ENCODE data around the gene SERTAD1. TPM values are rescaled to one million over a fixed set of nuclear protein-coding genes. Genes with fewer than 3 reads are reported as not detected.
"Not testable (repeated sequence)": the region's sequence is repeated elsewhere in the genome, so short reads cannot be mapped to it uniquely, and the experiment has no call there.

SERTAD1 gene
- total and polyA plus RNA-seq, 12 donors = 6.3 to 35.8 (median 9.4) TPM

GRCh38 chr19:40465557-40466218, 39.9 kb upstream of the SERTAD1 start, which contains the start of gene BLVRB:
Gene BLVRB, minus strand, starts transcription at chr19:40465745. Its CDS starts 57 bp downstream, at chr19:40465688.
- peak within 1 kb of the TSS; percentile 70 to 94 (median 86) for H3K27ac ChIP-seq
- no peaks in the 10 kb centered on the region for H3K36me3 ChIP-seq
- H3K4me1 ChIP-seq = peaks cover 6 to 50% (median 26%) of the 10 kb centered on the region in 9 donors
- ATAC-seq = peak; percentile 94 to 98 (median 97)
- peaks cover 0 to 26% (median 0%) of the 10 kb centered on the region in 7 donors for H3K27me3 ChIP-seq
- TF ChIP-seq CTCF (IDR thresholded peaks at IDR 0.05) = no peak
- H3K4me3 ChIP-seq = peak within 1 kb of the TSS; percentile 49 to 97 (median 74)
- WGBS, 2 donors = 0 to 1% methylated on average over 54 of the region's 54 CpGs
- peak; percentile 99 to 100 for DNase-seq
- intact Hi-C loops (cut with DNase I) = loop anchor here in 7 of 10 donors (1.0 to 10.0 kb wide), 12 partner anchors 21 to 169 kb away; partner anchors contain the start of genes SERTAD3 (in 2 of the 7) and LTBP4 (in 1 of the 7)
- H3K9me3 ChIP-seq = no peaks in the 10 kb centered on the region

GRCh38 chr19:40465025-40465556, 39.3 kb upstream of the SERTAD1 start:
- WGBS, 2 donors = 13 to 15% methylated on average over 11 of the region's 11 CpGs
- no peak for TF ChIP-seq CTCF (IDR thresholded peaks at IDR 0.05)
- Histone ChIP-seq H3K27me3 (peaks cover 0 to 26% (median 0%) of the 10 kb centered on the region in 7 donors), H3K9me3 (no peaks in the 10 kb centered on the region), H3K4me1 (peaks cover 6 to 53% (median 26%) of the 10 kb centered on the region in 9 donors), H3K36me3 (no peaks in the 10 kb centered on the region), H3K4me3 (peak overlapping the region; percentile 49 to 97 (median 74)), H3K27ac (peak overlapping the region; percentile 70 to 94 (median 86))
- DNase-seq (no peak), ATAC-seq (peak in 7 of 8 donors; percentile 0 to 32 (median 8))
- intact Hi-C loops (cut with DNase I) = loop anchor here in 7 of 10 donors (1.0 to 10.0 kb wide), 12 partner anchors 20 to 170 kb away; partner anchors contain the start of genes SERTAD3 (in 2 of the 7) and LTBP4 (in 1 of the 7)

- intact Hi-C loops (cut with DNase I) = loop anchor here in 7 of 10 donors (1.0 to 10.0 kb wide), 13 partner anchors 20 to 170 kb away; partner anchors contain the start of genes SERTAD3 (in 2 of the 7) and LTBP4 (in 1 of the 7)
- H3K27me3 ChIP-seq = peaks cover 0 to 26% (median 0%) of the 10 kb centered on the region in 7 donors
- no peaks in the 10 kb centered on the region for H3K9me3 ChIP-seq
- ATAC-seq (peak in 5 of 8 donors; percentile 8 to 49 (median 14)), DNase-seq (peak; percentile 80 to 86)
- no peaks in the 10 kb centered on the region for H3K36me3 ChIP-seq
- H3K4me1 ChIP-seq = peaks cover 6 to 53% (median 26%) of the 10 kb centered on the region in 9 donors
- 28 to 30% methylated on average over 11 of the region's 11 CpGs for WGBS, 2 donors
- H3K4me3 ChIP-seq = peak overlapping the region in 9 of 10 donors; percentile 60 to 97 (median 74)
- TF ChIP-seq CTCF (IDR thresholded peaks at IDR 0.05) = peak; percentile 67 to 88 (median 83)
- peak overlapping the region; percentile 70 to 94 (median 86) for H3K27ac ChIP-seq
Measured at GRCh38 chr19:40464059-40465024, 38.5 kb upstream of the SERTAD1 start.

GRCh38 chr19:40463587-40464037, 37.8 kb upstream of the SERTAD1 start:
- Histone ChIP-seq H3K4me1 (peaks cover 6 to 53% (median 26%) of the 10 kb centered on the region in 9 donors), H3K27me3 (peaks cover 0 to 23% (median 0%) of the 10 kb centered on the region in 7 donors), H3K4me3 (peak overlapping the region in 2 of 10 donors; percentile 13 to 83), H3K27ac (peak overlapping the region in 7 of 10 donors; percentile 23 to 94 (median 88))
- not testable (repeated sequence) for ATAC-seq, DNase-seq, H3K36me3 ChIP-seq, H3K9me3 ChIP-seq
- intact Hi-C loops (cut with DNase I) = loop anchor here in 6 of 10 donors (1.0 to 10.0 kb wide), 9 partner anchors 19 to 171 kb away; partner anchors contain the start of gene SERTAD3 (in 1 of the 6)
- 70 to 72% methylated on average over 12 of the region's 12 CpGs for WGBS, 2 donors
